Thyroid gland (tissue), 4 donors: ENCODE results near the gene ZNF280D.

Experiments
- CTCF ChIP-seq, 6 experiments: fragments of 200-600 bp in 3 of 6; fragments of 450-650 bp in 3 of 6; sonication (generic) in 3 of 6; IDR thresholded peaks; one replicate each; pipeline ENCODE4 v1.5.1; 2016 to 2019; ENCODE audit warnings: antibody characterized with exemption in 6 of 6, mild to moderate bottlenecking in 2 of 6, inconsistent platforms in 1 of 6, moderate library complexity in 1 of 6
- POLR2A ChIP-seq, 2 donors: fragments of 450-650 bp; IDR thresholded peaks; one replicate each; pipeline ENCODE4 v1.6.1; 2017; ENCODE audit warnings: antibody characterized with exemption in 2 of 2, mild to moderate bottlenecking in 2 of 2, moderate library complexity in 1 of 2

- TF ChIP-seq CTCF (IDR thresholded peaks at IDR 0.05) (no peak), POLR2A (IDR thresholded peaks at IDR 0.05) (no peak)
Measured at GRCh38 chr15:56598991-56599390, 134.3 kb downstream of the ZNF280D start.
